K562 (cell line): ENCODE data around the gene SLC30A7.

Experiments used
- BRCA1 ChIP-seq, 2 experiments: fragments of 450-650 bp in 1 of 2; sonication (generic) in 1 of 2; formaldehyde crosslinking in 1 of 2; IDR thresholded peaks; 2 replicates each; pipeline versions ENCODE4 v1.5.0 to v1.6.1; 2017 to 2020; ENCODE audit warnings: mild to moderate bottlenecking in 1 of 2, missing genetic modification reagents in 1 of 2
- ESRRA ChIP-seq: fragments of 450-650 bp; IDR thresholded peaks from 2 replicates; pipeline ENCODE4 v1.6.1; 2014; ENCODE audit warnings: low read depth, mild to moderate bottlenecking, moderate library complexity, borderline replicate concordance
- JUNB ChIP-seq: fragments of 450-650 bp; formaldehyde crosslinking; conservative IDR thresholded peaks from 2 replicates; pipeline ENCODE4 v1.4.0; 2020; ENCODE audit warnings: mild to moderate bottlenecking
- KAT2B ChIP-seq: IDR thresholded peaks from one replicate; pipeline ENCODE4 v1.6.1; 2012; ENCODE audit warnings: low read depth, mild to moderate bottlenecking, control low read depth, inconsistent platforms, low read length, moderate library complexity
- XRCC5 ChIP-seq: fragments of 200-400 bp; formaldehyde crosslinking; IDR thresholded peaks from 2 replicates; pipeline ENCODE4 v1.6.1; 2017; ENCODE audit warnings: low read depth, mild to moderate bottlenecking, low read length
- TF ChIP-seq, protein P1 (sequence below): sonication (generic); formaldehyde crosslinking; IDR thresholded peaks from 2 replicates; pipeline ENCODE4 v1.9.0; 2022; ENCODE audit warnings: mild to moderate bottlenecking, missing genetic modification reagents
- TF ChIP-seq, protein P2 (sequence below), 3 experiments: IDR thresholded peaks in 2 of 3; conservative IDR thresholded peaks in 1 of 3; 2 replicates each; pipeline ENCODE4 v1.5.1; 2011 to 2012; ENCODE audit warnings: low read length in 3 of 3, mild to moderate bottlenecking in 3 of 3, control low read depth in 2 of 3, improper control_type of control experiment in 1 of 3, inconsistent platforms in 1 of 3, low read depth in 1 of 3, mixed read lengths in 1 of 3, moderate library complexity in 1 of 3; ENCODE audit not compliant: insufficient read depth in 2 of 3

DNA sequence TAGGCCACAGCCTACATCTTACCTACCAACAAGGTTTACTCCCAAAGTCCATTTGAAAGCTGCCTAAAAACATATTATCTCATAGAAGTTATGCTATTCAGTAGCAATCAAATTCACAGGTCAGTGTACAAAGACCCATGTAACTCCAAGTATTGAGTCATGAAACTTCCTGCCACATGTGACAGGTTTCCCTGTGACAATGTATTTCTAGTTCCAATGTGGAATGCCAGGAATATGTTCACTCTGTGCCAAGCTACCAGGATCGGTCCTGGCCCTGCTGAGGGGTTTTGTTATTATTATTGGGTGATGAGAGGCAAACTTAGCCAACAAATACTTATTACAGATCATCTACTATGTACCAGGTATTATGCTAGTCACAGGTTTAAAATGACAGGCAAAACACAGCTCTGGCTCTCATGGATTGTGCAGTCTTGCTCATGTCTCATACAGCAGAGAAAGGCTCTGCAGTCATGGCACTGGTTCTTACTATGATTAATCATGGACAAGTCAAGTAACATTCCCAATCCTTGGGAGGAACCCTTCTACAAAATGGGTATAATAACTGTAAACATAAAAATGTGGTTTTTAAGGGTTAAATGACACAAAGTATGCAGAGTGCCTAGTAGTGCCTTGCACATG lies 107.2 kb downstream of the SLC30A7 start:
- no peak for TF ChIP-seq BRCA1 (IDR thresholded peaks at IDR 0.05)
- no peak for TF ChIP-seq BRCA1 (CRISPR knock-in tag; IDR thresholded peaks at IDR 0.05)
- no peak for TF ChIP-seq ESRRA
- TF ChIP-seq, protein P1, sequence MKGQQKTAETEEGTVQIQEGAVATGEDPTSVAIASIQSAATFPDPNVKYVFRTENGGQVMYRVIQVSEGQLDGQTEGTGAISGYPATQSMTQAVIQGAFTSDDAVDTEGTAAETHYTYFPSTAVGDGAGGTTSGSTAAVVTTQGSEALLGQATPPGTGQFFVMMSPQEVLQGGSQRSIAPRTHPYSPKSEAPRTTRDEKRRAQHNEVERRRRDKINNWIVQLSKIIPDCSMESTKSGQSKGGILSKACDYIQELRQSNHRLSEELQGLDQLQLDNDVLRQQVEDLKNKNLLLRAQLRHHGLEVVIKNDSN (CRISPR knock-in tag): no peak
- no peak for TF ChIP-seq XRCC5
- TF ChIP-seq, protein P2, sequence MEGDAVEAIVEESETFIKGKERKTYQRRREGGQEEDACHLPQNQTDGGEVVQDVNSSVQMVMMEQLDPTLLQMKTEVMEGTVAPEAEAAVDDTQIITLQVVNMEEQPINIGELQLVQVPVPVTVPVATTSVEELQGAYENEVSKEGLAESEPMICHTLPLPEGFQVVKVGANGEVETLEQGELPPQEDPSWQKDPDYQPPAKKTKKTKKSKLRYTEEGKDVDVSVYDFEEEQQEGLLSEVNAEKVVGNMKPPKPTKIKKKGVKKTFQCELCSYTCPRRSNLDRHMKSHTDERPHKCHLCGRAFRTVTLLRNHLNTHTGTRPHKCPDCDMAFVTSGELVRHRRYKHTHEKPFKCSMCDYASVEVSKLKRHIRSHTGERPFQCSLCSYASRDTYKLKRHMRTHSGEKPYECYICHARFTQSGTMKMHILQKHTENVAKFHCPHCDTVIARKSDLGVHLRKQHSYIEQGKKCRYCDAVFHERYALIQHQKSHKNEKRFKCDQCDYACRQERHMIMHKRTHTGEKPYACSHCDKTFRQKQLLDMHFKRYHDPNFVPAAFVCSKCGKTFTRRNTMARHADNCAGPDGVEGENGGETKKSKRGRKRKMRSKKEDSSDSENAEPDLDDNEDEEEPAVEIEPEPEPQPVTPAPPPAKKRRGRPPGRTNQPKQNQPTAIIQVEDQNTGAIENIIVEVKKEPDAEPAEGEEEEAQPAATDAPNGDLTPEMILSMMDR (IDR thresholded peaks at IDR 0.05 in 2 of 3, conservative IDR thresholded peaks at IDR 0.05 in 1 of 3; ENCODE audit: insufficient read depth in 2 of 3, low read depth in 1 of 3, low read length in 3 of 3): no peak
- TF ChIP-seq JUNB (CRISPR knock-in tag): no peak
- no peak for TF ChIP-seq KAT2B
